Spleen (tissue), 7 donors: ENCODE results near the gene MRPL44.

ENCODE experiments used
- POLR2A ChIP-seq, 3 donors: fragments of 450-650 bp; IDR thresholded peaks; one replicate each; pipeline ENCODE4 v1.5.1; 2017; ENCODE audit warnings: antibody characterized with exemption in 3 of 3, mild to moderate bottlenecking in 1 of 3
- POLR2AphosphoS5 ChIP-seq, 3 donors: sonication (generic); formaldehyde crosslinking; IDR thresholded peaks; one replicate each; pipeline ENCODE4 v1.5.1; 2017; ENCODE audit warnings: antibody characterized with exemption in 3 of 3
- TF ChIP-seq, protein P1 (sequence below), 11 experiments: fragments of 200-600 bp in 7 of 11; fragments of 450-650 bp in 4 of 11; sonication (generic) in 4 of 11; IDR thresholded peaks in 8 of 11; conservative IDR thresholded peaks in 3 of 11; 1 replicate in 7 of 11; 2 replicates in 4 of 11; pipeline versions ENCODE4 v1.4.0 to v1.8.0; 2016 to 2021; ENCODE audit warnings: antibody characterized with exemption in 11 of 11, inconsistent platforms in 4 of 11, mild to moderate bottlenecking in 1 of 11
- donor health status: DM: no; HTN: no; CAD: no; lungs with moderate emphysema.
- donor health status: DM: no; HTN: no; CAD: no.
- donor health status: DM: no; HTN: no; CAD: no.

DNA sequence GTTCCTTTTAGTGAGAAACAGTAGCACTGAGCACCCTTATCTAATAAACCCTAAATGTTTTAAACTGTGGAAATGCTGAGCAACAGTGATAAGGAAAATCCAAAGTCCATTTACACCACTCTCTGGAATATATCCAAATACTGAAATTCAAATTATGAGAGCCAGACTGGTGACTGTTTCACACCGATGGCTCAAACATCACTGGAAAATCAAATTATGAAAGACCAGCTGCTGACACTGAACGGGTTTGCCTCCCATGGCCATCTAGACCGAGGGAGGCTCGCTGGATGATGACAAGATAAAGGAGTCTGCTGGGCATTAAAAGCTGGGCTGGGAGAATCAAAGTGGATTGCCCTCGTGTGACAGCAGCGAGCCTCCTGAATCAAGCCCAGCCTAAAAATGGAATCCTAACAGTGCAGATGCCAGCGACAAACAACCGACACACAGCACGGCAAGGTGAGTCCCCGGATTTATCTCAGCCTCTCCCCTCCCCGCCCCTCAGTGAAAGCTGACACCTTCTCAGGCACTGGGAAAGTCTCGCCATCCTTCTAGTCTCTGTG lies 51.5 kb downstream of the MRPL44 start:
- TF ChIP-seq, protein P1, sequence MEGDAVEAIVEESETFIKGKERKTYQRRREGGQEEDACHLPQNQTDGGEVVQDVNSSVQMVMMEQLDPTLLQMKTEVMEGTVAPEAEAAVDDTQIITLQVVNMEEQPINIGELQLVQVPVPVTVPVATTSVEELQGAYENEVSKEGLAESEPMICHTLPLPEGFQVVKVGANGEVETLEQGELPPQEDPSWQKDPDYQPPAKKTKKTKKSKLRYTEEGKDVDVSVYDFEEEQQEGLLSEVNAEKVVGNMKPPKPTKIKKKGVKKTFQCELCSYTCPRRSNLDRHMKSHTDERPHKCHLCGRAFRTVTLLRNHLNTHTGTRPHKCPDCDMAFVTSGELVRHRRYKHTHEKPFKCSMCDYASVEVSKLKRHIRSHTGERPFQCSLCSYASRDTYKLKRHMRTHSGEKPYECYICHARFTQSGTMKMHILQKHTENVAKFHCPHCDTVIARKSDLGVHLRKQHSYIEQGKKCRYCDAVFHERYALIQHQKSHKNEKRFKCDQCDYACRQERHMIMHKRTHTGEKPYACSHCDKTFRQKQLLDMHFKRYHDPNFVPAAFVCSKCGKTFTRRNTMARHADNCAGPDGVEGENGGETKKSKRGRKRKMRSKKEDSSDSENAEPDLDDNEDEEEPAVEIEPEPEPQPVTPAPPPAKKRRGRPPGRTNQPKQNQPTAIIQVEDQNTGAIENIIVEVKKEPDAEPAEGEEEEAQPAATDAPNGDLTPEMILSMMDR (IDR thresholded peaks at IDR 0.05 in 8 of 11, conservative IDR thresholded peaks at IDR 0.05 in 3 of 11) = no peak
- TF ChIP-seq POLR2A (IDR thresholded peaks at IDR 0.05) (no peak), POLR2AphosphoS5 (IDR thresholded peaks at IDR 0.05) (no peak)
